ENCODE data around the gene COL4A4. TPM values are rescaled to one million over a fixed set of nuclear protein-coding genes. Genes with fewer than 3 reads are reported as not detected.

The COL4A4 gene
- total RNA-seq, 2 experiments from 2014 or later: not detected

DNA sequence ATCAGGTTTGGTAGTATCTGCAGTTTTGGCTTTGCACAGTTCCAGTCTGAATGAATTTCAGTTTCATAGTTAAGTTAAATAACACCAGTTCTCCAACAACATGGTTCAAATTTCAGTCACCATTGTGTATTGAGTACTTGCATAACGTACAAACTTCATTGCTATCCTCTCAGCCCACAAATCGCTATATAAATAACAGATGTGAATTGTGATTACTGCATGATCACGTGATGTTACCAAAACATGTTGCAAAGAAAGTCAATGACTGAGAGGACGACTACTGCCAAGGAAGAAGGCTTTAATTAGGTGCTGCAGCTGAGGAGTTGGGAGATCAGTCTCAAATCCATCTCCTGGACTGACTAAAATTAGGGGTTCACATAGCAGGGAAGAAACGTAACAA lies 48.2 kb downstream of the COL4A4 start:
- no peaks in the 10 kb centered on the region for H3K36me3 Mint-ChIP-seq (ENCODE audit: low read depth)
- DNase-seq (no peak), ATAC-seq (no peak)
- POLR2A ChIA-PET: no interaction called here
- TF ChIP-seq, protein P1, sequence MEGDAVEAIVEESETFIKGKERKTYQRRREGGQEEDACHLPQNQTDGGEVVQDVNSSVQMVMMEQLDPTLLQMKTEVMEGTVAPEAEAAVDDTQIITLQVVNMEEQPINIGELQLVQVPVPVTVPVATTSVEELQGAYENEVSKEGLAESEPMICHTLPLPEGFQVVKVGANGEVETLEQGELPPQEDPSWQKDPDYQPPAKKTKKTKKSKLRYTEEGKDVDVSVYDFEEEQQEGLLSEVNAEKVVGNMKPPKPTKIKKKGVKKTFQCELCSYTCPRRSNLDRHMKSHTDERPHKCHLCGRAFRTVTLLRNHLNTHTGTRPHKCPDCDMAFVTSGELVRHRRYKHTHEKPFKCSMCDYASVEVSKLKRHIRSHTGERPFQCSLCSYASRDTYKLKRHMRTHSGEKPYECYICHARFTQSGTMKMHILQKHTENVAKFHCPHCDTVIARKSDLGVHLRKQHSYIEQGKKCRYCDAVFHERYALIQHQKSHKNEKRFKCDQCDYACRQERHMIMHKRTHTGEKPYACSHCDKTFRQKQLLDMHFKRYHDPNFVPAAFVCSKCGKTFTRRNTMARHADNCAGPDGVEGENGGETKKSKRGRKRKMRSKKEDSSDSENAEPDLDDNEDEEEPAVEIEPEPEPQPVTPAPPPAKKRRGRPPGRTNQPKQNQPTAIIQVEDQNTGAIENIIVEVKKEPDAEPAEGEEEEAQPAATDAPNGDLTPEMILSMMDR (IDR thresholded peaks at IDR 0.05): no peak
- no peak overlapping the region for H3K27ac Mint-ChIP-seq
- H3K4me3 Mint-ChIP-seq: no peak overlapping the region
- intact Hi-C loops (cut with micrococcal nuclease): no loop called here
- CTCF ChIA-PET: no interaction called here
- H3K9me3 Mint-ChIP-seq: no peaks in the 10 kb centered on the region
- H3K4me1 Mint-ChIP-seq (ENCODE audit: low read depth): no peaks in the 10 kb centered on the region
- H3K27me3 Mint-ChIP-seq: peaks cover 13% of the 10 kb centered on the region

DNA sequence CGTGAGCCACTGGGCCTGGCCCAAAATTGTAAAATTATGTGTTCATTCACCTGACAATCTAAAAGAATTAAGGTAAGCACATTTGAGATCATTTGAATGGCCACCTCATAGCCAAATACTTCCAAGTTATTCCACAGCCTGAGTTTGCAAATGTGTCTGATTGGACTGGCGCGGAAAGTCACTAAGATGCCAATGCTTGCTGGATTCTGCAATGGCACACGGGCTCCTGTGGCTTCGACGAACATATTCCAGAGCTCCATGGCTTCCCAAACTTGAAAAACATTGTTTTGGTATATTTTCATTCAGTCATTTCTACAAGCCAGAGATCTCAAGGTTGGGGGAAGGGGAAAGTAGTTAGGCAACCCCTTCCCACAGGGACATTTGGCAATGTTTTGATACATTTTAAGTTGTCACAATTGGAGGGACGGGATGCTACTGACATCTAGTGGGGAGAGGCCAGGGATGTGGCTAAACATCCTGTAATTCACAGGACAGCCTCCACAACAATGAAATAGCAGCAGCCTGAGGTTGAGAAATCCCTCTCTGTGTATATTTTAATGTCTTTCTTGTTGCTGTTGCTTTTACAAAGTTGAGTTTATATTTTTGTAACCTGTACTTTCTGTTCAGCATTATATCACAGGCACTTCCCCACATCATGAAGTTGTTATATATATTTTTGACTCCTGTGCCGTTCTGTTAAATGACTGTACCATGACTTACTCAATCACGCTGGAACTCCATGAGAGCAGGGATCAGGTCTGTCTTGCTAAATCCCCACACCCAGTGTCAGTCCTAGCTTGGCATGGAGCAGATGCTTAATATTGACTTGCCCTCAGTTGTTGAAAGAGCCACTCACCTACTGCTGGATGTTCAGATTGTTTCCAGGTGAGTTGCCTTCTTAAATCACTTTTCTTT lies 56.9 kb downstream of the COL4A4 start:
- Mint-ChIP-seq H3K27me3 (no peaks in the 10 kb centered on the region), H3K4me1 (ENCODE audit: low read depth) (no peaks in the 10 kb centered on the region), H3K27ac (no peak overlapping the region), H3K36me3 (ENCODE audit: low read depth) (no peaks in the 10 kb centered on the region), H3K9me3 (no peaks in the 10 kb centered on the region), H3K4me3 (no peak overlapping the region)
- TF ChIP-seq, protein P1 (IDR thresholded peaks at IDR 0.05): peak; percentile 60
- ATAC-seq (no peak), DNase-seq (peak; percentile 65)
- intact Hi-C loops (cut with micrococcal nuclease): loop anchor here (10.0 kb wide), 2 partner anchors 292 to 1442 kb away; no protein-coding TSS in a partner anchor
- POLR2A ChIA-PET: no interaction called here
- CTCF ChIA-PET: interaction anchor here (0.7 to 1.4 kb wide), 2 partner anchors 10 to 1438 kb away, joined by 4 to 5 read pairs; no protein-coding TSS in a partner anchor

DNA sequence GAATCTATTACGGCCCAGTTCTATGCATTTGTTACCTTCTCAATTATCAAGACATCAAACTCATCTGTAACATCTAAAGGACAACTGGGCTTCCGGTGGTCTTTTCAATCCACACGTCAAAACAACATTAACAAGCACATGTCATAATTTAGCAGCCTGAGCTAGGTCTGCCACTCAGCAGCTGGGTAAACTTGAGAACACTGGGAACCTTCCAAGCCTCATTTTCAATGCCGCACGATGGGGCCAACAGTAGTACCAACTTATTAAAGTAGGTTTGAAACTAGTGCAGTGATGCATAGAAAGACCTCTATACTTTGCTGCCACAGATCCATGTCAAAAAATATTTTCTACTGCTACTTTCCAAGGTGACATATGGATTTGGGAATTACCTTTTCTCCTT lies 60.4 kb downstream of the COL4A4 start:
- H3K27me3 Mint-ChIP-seq: no peaks in the 10 kb centered on the region
- ATAC-seq: no peak

DNA sequence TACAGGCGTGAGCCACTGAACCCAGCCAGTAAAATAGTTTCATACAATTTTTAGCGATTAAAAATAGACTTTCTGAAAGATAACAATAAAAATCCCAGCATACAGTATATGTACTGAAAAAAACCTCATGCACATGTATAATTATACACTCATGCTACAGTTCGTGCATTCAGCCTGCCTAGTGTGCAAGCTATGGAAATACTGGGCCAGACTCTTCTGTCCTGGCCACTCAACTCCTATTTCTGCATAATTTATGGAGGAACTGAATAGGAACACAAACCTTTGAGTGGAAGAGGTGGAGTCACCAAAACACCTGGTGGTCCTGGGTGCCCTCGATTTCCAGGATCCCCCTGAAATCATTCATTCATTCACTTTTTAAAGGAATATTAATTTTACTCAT lies 64.7 kb downstream of the COL4A4 start:
- ATAC-seq: no peak
- Mint-ChIP-seq H3K9me3 (no peaks in the 10 kb centered on the region), H3K4me1 (ENCODE audit: low read depth) (no peaks in the 10 kb centered on the region), H3K27ac (no peak overlapping the region), H3K27me3 (no peaks in the 10 kb centered on the region), H3K36me3 (ENCODE audit: low read depth) (no peaks in the 10 kb centered on the region), H3K4me3 (no peak overlapping the region)
- ChIA-PET CTCF (no interaction called here), POLR2A (no interaction called here)
- intact Hi-C loops (cut with micrococcal nuclease): no loop called here
- TF ChIP-seq, protein P1 (IDR thresholded peaks at IDR 0.05): no peak
- DNase-seq: no peak

More for the DNA sequence above, 60.4 kb downstream of the COL4A4 start:
- ChIA-PET CTCF (no interaction called here), POLR2A (no interaction called here)
- no peak overlapping the region for H3K27ac Mint-ChIP-seq
- no peak for DNase-seq
- no peak overlapping the region for H3K4me3 Mint-ChIP-seq
- intact Hi-C loops (cut with micrococcal nuclease): loop anchor here (10.0 kb wide), 2 partner anchors 289 to 1439 kb away; no protein-coding TSS in a partner anchor
- no peaks in the 10 kb centered on the region for H3K4me1 Mint-ChIP-seq (ENCODE audit: low read depth)
- no peaks in the 10 kb centered on the region for H3K36me3 Mint-ChIP-seq (ENCODE audit: low read depth)
- TF ChIP-seq, protein P1 (IDR thresholded peaks at IDR 0.05): no peak
- H3K9me3 Mint-ChIP-seq: no peaks in the 10 kb centered on the region

DNA sequence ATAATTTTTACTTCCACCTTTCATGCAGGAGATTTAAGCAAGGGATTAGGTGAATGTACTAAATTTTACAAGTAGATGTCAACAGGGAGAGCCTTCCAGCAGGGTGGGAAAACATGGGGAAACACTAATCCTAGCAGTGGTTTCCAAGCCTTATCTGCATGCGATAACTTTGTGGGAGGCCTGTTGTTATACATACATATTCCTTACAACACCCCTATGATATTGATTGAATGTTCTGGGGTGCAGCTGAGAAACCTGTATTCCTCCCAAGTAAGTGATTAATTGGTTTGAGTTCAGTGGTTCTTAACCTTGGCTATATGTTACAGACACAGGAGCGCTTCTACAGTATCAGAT lies 65.9 kb downstream of the COL4A4 start:
- DNase-seq: no peak
- Mint-ChIP-seq H3K27ac (no peak overlapping the region), H3K4me1 (ENCODE audit: low read depth) (no peaks in the 10 kb centered on the region), H3K9me3 (no peaks in the 10 kb centered on the region), H3K27me3 (no peaks in the 10 kb centered on the region), H3K4me3 (no peak overlapping the region), H3K36me3 (ENCODE audit: low read depth) (no peaks in the 10 kb centered on the region)
- CTCF ChIA-PET: no interaction called here
- no peak for ATAC-seq
- intact Hi-C loops (cut with micrococcal nuclease): no loop called here
- POLR2A ChIA-PET: no interaction called here
- TF ChIP-seq, protein P1 (IDR thresholded peaks at IDR 0.05): no peak

All from activated CD8-positive, alpha-beta T cell treated with anti-CD3 and anti-CD28 coated beads for 36 hours (primary cell).